ENCODE results near the gene MPND.
"Not testable (repeated sequence)": the region's sequence is repeated elsewhere in the genome, so short reads cannot be mapped to it uniquely, and the experiment has no call there.

The MPND gene

GRCh38 chr19:4320419-4320818 is 22.9 kb upstream of the MPND start:
- DNase-seq = no peak

DNA sequence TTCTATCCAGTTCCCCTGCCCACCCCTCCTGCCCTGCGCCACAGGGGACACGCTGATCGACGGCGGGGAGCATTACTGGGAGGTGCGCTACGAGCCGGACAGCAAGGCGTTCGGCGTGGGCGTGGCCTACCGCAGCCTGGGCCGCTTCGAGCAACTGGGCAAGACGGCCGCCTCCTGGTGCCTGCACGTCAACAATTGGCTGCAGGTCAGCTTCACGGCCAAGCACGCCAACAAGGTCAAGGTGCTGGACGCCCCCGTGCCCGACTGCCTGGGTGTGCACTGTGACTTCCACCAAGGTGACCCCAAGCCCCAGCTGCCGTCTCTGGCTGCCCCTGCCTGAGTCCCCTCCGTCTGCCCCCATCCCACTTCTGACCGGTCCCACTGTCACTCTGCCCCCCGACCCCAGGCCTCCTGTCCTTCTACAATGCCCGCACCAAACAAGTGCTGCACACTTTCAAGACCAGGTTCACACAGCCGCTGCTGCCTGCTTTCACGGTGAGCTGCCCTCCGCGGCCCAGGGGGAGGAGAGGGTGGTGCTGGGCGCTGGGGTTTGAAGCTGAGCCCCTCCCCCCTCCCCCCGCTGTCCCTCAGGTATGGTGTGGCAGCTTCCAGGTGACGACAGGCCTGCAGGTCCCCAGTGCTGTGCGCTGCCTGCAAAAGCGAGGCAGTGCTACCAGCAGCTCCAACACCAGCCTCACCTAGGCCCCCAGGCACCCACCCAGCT is 20.3 kb upstream of the MPND start:
- DNase-seq = no peak

DNA sequence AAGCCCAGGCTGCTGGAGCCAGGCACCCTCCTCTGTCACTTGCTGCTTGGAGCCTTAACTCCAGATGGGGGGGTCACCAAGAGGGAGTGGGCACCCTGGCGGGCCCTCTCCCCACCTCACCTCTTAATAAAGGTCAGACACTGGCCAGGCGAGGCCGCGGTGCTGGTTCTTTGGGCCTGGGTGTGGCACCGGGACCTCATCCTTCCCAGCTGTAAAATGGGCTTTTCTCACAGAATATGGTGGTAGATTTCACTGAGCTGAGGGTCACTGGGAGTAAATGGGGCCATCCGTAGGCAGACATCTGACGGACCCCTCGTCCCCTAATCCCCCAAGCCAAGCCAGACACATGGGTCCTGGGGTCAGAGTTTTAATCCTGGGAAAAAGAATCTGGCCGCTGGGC is 19.7 kb upstream of the MPND start:
- no peak for DNase-seq

DNA sequence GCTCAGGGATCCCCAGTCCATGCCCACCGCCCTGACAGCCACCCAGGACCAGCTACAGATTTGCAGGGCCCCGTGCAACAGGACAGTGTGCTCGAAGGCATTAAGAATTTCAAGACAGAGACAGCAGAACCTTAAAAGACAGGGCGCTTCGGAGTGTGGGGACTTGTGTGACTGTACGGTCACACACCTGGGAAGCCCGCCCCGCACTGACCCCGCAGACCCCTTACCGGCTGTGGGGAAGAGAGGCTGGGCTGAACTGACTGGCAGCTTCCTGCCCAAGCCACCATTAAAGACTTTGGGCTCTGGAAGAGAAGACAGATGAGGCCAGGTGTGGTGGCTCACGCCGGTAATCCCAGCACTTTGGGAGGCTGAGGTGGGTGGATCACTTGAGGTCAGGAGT is 19.1 kb upstream of the MPND start:
- no peak for DNase-seq

DNA sequence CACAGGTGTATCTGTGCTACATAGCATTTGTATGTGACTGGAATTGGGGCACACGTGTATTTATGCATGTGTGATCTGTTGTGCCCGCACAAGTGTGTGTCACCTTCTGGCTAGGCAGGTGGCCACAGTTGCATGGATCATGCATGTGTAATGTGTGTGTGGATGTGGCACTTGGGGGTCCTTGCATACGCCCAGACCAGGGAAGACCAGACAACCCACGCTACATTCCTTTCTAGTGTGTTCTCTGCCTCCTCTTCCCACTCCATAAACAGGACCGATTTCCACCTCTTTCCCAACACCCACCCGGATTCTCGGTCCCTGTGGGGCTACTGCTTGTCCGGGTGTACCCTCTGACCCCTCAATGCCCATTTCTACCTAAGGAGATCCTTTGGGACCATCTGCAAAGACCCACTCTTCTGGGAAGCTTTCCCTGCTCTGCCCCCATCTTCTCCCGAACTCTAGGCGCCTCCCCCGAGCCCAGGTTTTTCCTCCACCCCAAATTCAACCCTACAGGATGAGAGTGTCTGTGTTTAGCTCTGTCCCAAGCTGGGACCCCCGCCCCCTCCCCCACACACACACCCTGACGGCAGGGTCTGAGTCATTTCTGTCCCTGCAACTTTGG is 17.0 kb upstream of the MPND start:
- DNase-seq = no peak

GRCh38 chr19:4326837-4327251 is 16.5 kb upstream of the MPND start:
- peak; percentile 35 for DNase-seq

DNA sequence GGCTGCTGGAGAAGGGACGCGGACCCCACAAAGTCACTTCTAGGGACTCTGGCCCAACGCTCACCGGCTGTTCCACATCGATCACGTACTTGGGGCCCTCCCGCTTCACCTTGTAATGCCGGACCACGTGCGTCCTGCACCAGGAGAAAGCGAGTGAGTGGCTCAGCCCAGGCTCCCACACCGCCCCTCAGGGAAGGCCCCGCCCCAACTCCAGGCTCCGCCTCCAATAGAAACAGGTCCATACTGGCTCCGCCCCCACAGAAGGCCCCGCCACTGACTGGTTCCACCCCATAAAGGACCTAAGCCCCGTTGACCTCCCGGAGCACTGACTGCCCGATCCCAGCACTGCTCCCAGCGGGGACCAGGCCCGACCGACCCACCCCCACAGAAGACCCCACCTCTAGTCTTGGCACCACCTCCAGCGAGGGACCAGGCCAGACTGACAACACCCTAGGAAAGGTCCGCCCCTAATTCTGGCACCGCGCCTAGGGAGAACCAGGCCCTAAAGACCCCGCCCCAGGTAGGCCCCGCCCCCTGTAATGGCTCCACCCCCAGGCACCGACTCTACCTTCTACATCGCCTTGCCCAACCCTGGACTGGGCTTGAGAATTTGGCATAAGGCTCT is 16.0 kb upstream of the MPND start:
- peak; percentile 76 for DNase-seq

GRCh38 chr19:4327877-4328242 is 15.5 kb upstream of the MPND start:
- no peak for DNase-seq

DNA sequence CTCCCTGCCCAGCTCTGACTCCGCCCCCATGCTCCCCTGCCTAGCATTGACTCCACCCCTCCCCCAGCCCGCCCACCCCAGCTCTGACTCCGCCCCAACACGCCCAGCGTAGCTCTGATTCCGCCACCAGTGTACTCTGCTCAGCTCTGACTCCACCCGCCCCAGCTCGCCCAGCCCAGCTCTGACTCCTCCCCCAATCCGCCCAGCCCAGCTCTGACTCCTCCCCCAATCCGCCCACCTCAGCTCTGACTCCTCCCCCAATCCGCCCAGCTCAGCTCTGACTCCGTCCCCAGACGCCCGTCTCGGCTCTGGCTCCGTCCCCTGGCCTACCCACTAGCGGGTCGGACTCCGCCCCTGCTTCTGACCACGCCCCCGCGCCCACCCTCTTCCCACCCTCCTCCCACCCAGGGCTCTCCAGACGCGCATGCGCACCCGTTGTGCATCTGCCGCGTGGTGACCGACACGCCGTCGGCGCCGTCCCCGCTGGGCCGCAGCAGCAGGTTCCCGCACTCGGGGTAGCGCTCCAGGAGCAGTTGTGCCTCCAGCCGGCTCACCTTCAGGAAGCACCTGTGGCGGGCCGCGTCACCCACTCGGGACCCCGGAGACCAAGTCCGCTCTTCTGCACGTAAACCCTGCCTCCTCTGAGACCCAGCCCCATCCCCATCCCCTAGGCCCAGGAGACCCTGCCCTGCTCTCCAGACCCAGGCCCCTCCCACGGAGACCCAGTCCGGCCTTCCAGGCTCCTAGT is 14.9 kb upstream of the MPND start:
- DNase-seq = peak; percentile 97

- DNase-seq = peak; percentile 66
Measured at GRCh38 chr19:4328991-4329681, 14.2 kb upstream of the MPND start.

GRCh38 chr19:4329858-4330257 is 13.5 kb upstream of the MPND start:
- DNase-seq = no peak

DNA sequence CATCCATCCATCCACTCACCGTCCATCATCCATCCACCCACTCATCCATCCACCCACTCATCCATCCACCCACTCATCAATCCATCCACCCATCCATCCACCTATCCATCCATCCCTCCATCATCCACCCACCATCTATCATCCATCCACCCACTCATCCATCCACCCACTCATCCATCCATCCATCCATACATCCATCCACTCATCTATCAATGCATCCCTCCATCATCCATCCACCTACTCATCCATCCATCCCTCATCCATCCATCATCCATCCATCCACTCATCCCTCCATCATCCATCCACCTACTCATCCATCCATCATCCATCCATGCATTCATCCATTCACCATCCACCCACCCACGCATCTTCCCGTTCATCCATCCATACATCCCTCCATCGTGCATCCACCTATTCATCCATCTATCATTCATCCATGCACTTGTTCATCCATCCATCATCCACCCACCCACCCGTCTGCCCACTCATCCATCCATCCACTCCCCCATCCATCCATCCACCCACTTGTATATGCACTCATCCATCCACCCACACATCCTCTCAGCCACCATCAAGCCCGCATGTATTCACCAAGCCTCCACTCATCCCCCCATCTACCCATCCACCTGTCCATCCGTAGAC is 8.3 kb upstream of the MPND start:
- no peak for DNase-seq

DNA sequence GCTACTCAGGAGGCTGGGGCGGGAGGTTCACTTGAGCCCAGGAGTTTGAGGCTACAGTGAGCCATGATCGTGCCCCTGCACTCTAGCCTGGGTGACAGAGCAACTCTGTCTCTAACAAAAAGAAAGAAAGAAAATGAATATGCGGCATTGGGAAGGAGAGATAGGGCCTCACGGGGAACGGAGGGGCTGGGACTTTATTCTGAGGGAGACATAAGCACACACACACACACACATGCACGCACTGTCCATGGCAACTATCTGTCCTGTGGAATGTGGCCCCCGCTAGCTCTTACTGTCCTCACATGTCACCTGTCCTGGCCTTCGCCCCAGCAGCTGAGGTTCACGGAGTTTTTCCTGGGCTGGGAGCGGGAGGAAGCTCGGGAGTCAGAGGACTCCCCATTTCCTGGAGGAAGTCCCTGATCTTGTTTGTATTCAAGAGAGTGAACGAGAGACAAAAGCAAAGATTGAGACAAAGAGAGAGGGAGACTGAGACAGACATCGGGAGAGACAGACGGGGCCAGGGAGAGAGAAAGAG is 5.4 kb upstream of the MPND start:
- no peak for DNase-seq

DNA sequence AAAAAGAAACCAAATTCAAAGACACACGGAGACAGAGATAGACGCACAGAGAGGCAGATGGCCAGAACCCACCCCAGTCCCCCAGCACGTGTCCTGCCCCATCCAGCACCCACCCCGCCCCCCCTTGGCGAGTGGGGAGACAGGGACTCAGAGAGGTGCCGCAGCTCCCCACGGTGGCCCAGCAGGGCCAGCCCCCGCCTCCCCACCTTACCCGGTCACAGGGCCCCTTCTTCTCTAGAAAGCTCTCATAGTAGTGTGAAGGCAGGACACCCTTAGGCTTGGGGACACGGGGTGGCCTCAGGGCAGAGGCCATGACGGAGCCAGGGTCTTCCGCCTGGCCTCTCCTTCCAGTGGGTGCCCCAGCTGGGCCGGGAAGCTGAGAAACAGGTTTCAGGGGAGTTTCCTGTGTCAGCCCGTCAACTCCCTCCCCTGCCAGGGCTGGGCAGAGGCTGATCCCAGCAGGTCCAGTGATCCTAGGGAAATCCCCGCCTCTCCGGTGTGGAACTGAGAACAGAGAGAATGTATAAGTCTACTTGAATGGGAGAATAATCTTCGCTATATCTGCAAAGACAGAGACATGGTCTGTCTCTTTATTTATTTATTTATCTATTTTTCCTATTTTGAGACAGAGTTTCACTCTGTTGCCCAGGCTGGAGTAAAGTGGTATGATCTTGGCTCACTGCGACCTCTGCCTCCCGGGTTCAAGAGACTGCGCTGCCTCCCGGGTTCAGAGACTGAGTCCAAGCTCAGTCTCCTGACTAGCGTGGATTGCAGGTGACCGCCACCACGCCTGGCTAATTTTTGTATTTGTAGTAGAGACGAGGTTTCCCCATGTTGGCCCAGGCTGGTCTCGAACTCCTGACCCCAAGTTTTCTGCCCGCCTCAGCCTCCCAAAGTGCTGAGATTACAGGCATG is 4.7 kb upstream of the MPND start, which contains the start of gene STAP2:
Gene STAP2 (minus strand): TSS at position 387 of the 915 bp plus-strand sequence. CDS start 74 bp downstream, at position 313.
- DNase-seq = peak; percentile 27

DNA sequence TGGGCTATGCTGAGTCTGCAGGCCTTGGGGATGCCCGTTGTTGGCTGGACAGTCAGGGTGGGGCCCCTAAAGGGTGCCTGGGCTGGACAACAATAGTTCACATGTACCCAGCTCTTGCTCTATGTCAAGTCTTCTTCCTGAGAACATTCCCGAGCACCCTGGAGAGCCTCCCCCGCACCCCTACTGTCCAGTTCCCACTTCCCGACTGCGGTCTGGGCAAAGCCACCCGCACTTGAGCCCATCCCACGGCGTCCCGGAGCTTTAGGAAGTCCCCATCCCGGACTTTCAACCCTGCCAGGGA is 1.1 kb upstream of the MPND start:
- DNase-seq = no peak

DNA sequence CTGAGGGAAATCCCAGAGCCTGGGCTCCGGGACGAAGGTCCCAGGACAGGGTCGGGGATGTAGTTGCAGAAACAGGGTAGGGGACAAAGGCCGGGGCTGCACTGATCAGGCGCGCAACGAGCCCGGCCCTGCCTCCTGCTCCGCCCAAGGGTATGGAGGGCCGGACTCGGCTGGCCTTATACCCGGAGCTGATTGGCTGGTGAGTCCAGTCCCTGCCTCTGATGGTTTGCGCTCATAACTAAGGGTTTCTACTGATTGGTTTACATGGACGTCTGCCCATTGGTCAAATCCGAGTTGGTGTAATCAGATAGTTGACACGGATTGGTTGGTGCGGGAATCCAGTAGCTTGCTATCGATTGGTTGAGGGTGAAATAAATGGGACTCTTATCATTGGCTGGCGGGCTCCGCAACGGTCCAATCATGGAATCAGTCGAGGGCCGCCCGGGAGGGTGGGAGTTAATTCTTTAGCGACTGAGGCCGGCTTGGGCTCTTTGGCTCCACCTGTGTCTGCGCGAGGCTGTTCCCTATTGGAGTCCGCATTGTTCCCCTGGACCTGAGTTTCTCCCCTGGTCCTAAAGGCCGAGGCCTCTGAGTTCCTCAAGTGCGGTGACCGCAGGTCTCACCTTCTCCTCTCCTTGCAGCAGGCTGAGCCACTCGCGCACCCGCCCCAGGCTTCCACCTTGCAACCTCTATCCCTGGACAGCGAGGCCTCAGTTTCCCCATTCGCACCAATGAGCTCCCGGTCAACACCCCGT is 570 bp upstream of the MPND start:
- peak; percentile 98 for DNase-seq

DNA sequence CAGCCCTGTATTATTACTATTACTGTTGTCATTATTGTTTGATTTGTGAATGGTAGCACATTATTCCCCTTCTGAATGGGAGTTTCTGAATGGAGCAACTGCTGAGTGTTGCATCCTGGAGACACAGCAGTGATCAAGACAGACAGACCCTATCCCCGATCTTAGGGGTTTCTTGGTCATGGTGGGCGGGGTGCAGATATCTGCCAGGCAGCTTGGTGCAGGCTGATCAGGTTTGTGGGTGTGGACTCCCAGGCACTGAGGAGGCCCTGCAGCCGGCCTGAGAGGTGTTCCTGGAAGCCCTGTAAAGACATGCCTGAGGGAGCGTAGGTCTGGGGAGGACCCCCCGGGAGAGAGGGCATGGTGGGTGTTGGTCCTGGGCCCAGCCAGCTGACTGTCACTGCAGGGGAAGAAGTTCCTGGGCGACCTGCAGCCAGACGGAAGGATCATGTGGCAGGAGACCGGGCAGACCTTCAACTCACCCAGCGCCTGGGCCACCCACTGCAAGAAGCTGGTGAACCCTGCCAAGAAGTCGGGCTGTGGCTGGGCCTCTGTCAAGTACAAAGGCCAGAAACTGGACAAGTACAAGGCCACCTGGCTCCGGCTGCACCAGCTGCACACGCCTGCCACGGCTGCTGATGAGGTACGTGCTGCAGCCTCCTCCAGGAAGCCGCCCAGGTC is 2.1 kb downstream of the MPND start:
- no peak for DNase-seq

- DNase-seq = no peak
Measured at GRCh38 chr19:4346020-4346383, 2.6 kb downstream of the MPND start.

- DNase-seq = no peak
Measured at GRCh38 chr19:4347521-4347920, 4.2 kb downstream of the MPND start.

DNA sequence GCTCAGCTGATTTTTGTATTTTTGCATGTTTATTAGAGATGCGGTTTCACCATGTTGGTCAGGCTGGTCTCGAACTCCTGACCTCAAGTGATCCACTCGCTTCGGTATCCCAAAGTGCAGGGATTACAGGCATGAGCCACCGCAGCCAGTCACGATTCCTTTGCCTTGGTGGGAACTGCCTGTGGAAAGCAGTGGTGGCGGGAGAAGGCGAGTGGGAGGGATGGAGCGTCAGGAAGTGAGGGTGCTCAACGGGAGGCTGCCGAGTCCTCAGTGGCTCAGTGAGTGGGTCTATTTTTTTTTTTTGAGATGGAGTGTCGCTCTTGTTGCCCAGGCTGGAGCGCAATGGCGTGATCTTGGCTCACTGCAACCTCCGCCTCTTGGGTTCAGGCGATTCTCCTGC is 5.9 kb downstream of the MPND start:
- DNase-seq = not testable (repeated sequence)
